ENCODE data around the gene ZC3H12C. TPM values are rescaled to one million over a fixed set of nuclear protein-coding genes. Genes with fewer than 3 reads are reported as not detected.
A peak's percentile ranks its signal among the peaks of the same experiment; 100 is the strongest.

The ZC3H12C gene
- total and polyA plus RNA-seq, 10 of the 15 experiments (the other 5 are each of a cell fraction or from before 2014, with no cell fraction given) = 0.31 to 31.0 (median 3.7) TPM

DNA sequence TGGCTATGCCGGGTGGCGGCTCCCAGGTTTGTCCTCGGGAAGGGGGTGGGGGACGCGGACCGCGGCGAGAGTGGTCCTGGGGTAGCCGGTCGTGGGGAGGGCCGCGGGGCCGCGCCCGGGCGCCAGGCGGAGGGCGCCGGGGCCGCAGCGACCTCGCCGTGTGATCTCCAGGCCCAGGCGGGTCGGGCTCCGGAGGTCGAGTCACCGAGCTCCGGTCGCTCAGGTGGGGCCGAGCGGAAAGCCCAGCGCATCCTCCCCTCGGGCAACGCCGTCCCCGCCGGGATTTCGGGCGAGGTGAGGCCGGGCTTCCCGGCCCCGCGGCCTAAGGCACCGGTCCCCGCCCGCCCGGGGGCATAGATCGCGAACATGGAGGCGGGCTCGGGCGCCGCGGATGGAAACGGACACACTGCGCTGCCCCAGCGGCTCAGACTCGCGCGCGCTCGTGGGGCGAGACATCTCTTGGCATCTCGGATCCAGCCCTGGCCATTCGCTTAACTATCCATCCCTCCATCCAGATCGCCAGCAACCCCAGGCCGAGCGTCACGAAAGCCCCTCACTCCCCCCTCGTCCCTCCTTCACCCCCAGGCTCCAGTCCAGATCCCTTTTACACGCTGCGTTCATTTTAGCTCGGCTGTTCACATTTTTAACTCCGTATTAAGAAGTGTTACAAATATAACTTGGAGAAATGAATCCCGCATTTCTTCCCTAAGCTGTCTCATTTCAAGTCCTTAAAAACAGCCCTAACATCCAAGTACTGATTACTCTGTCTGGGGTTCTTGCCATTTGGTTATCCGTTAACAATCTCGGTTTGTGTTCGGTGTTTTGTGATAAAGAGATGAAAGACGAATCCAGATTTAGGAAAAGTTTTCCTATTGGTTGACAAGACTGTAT lies 460 bp downstream of the ZC3H12C start:
- in situ Hi-C loops (cut with MboI) (no loop called here), intact Hi-C loops (cut with micrococcal nuclease; ENCODE audit: unreplicated experiment) (loop anchor here (1.0 to 10.0 kb wide), 3 partner anchors 66 to 341 kb away; no protein-coding TSS in a partner anchor)
- Histone ChIP-seq H3K27me3 (replicated peaks in 1 of 2; ENCODE audit: control insufficient read depth in 2 of 2, insufficient read depth in 2 of 2, low read length in 1 of 2) (no peaks in the 10 kb centered on the region), H3K4me1 (ENCODE audit: control insufficient read depth, insufficient read depth, low read length) (peaks cover 19% of the 10 kb centered on the region), H3K79me2 (ENCODE audit: control insufficient read depth, insufficient read depth, low read length) (peaks cover 55% of the 10 kb centered on the region), H3K9ac (ENCODE audit: control insufficient read depth, insufficient read depth, low read length) (peak overlapping the region; percentile 78), H2AFZ (ENCODE audit: control insufficient read depth, low read depth, low read length) (peak overlapping the region; percentile 61), H3K4me2 (ENCODE audit: control insufficient read depth, insufficient read depth) (peak overlapping the region; percentile 64), H3K4me3 (peak overlapping the region; percentile 72), H3K36me3 (ENCODE audit: control insufficient read depth in 2 of 2, insufficient read depth in 2 of 2, low read length in 1 of 2) (no peaks in the 10 kb centered on the region), H3K9me3 (replicated peaks; ENCODE audit: control insufficient read depth, insufficient read depth, low read length) (no peaks in the 10 kb centered on the region; the same call in 2 of the 3 replicates), H4K20me1 (ENCODE audit: control insufficient read depth, insufficient read depth) (no peaks in the 10 kb centered on the region), H3K27ac (ENCODE audit: control insufficient read depth, insufficient read depth) (peak overlapping the region; percentile 75)
- BruUV-seq (replicated peaks) = no TSS peak
- no peak for DNase-seq (ENCODE audit: low read depth, low spot score)
- 4% methylated on average over 49 of the region's 80 CpGs for WGBS (ENCODE audit: insufficient coverage, insufficient replicate concordance, low lambda C conversion rate, missing lambda C conversion rate)
- ATAC-seq = peak; percentile 12
- SMC1A ChIA-PET (ENCODE audit: uncharacterized antibody, unreplicated experiment) = interaction anchor here (1.1 to 15.9 kb wide), 9 partner anchors 16 to 149 kb away, joined by 3 to 214 read pairs (median 7); no protein-coding TSS in a partner anchor
- RAD21 ChIA-PET (ENCODE audit: unreplicated experiment) = interaction anchor here (0.7 to 10.0 kb wide), 8 partner anchors 16 to 147 kb away, joined by 3 to 52 read pairs (median 12); no protein-coding TSS in a partner anchor
- CTCF ChIA-PET = interaction anchor here (0.7 to 4.1 kb wide), 7 partner anchors 16 to 147 kb away, joined by 3 to 22 read pairs (median 3); no protein-coding TSS in a partner anchor
- POLR2A ChIA-PET = interaction anchor here (0.6 to 4.4 kb wide), 11 partner anchors 16 to 139 kb away, joined by 3 to 28 read pairs (median 6); no protein-coding TSS in a partner anchor
- no peak for FAIRE-seq
- no peak for TF ChIP-seq ZZZ3 (IDR thresholded peaks at IDR 0.05; ENCODE audit: control insufficient read depth, insufficient read length, low read depth)
- no peak for TF ChIP-seq ZBTB33 (IDR thresholded peaks at IDR 0.05)
- TF ChIP-seq, protein P1, sequence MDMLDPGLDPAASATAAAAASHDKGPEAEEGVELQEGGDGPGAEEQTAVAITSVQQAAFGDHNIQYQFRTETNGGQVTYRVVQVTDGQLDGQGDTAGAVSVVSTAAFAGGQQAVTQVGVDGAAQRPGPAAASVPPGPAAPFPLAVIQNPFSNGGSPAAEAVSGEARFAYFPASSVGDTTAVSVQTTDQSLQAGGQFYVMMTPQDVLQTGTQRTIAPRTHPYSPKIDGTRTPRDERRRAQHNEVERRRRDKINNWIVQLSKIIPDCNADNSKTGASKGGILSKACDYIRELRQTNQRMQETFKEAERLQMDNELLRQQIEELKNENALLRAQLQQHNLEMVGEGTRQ (IDR thresholded peaks at IDR 0.05; ENCODE audit: borderline replicate concordance, low read depth, low read length) = no peak
- no peak for TF ChIP-seq CEBPB (IDR thresholded peaks at IDR 0.05; ENCODE audit: borderline replicate concordance in 1 of 2, low read depth in 2 of 2, low read length in 2 of 2)
- no peak for TF ChIP-seq SIX5 (IDR thresholded peaks at IDR 0.05; ENCODE audit: low read depth, low read length, severe bottlenecking)
- no peak for TF ChIP-seq SPI1 (IDR thresholded peaks at IDR 0.05; ENCODE audit: borderline replicate concordance, insufficient read depth, low read depth, low read length)
- no peak for TF ChIP-seq ZNF207 (IDR thresholded peaks at IDR 0.05; ENCODE audit: borderline replicate concordance)
- no peak for TF ChIP-seq NR2C1 (IDR thresholded peaks at IDR 0.05)
- TF ChIP-seq, protein P2, sequence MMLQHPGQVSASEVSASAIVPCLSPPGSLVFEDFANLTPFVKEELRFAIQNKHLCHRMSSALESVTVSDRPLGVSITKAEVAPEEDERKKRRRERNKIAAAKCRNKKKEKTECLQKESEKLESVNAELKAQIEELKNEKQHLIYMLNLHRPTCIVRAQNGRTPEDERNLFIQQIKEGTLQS (IDR thresholded peaks at IDR 0.05; ENCODE audit: borderline replicate concordance, extremely low read depth, low read depth, low read length) = no peak
- no peak for TF ChIP-seq CHD4 (IDR thresholded peaks at IDR 0.05)
- TF ChIP-seq WRNIP1 (IDR thresholded peaks at IDR 0.05; ENCODE audit: borderline replicate concordance, low read depth, low read length) = no peak
- TF ChIP-seq PKNOX1 (IDR thresholded peaks at IDR 0.05) = no peak
- TF ChIP-seq, protein P3, sequence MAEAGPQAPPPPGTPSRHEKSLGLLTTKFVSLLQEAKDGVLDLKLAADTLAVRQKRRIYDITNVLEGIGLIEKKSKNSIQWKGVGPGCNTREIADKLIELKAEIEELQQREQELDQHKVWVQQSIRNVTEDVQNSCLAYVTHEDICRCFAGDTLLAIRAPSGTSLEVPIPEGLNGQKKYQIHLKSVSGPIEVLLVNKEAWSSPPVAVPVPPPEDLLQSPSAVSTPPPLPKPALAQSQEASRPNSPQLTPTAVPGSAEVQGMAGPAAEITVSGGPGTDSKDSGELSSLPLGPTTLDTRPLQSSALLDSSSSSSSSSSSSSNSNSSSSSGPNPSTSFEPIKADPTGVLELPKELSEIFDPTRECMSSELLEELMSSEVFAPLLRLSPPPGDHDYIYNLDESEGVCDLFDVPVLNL (IDR thresholded peaks at IDR 0.05; ENCODE audit: low read depth, low read length) = no peak
- no peak for TF ChIP-seq BHLHE40 (IDR thresholded peaks at IDR 0.05; ENCODE audit: borderline replicate concordance in 1 of 2, low read depth in 2 of 2, low read length in 1 of 2)
- TF ChIP-seq POLR2A (IDR thresholded peaks at IDR 0.05; ENCODE audit: low read depth, low read length) = peak; percentile 64
- no peak for TF ChIP-seq ZNF622 (IDR thresholded peaks at IDR 0.05)
- no peak for TF ChIP-seq STAT1 (conservative IDR thresholded peaks at IDR 0.05)
